Stimulated activated CD8-positive, alpha-beta memory T cell treated with anti-CD3 and anti-CD28 coated beads, Interleukin-12 subunit alpha, Interleukin-12 subunit beta, amount 100 ng/mL, for 1 hour (primary cell): ENCODE data around the gene CENPA.
"Not testable (repeated sequence)": the region's sequence is repeated elsewhere in the genome, so short reads cannot be mapped to it uniquely, and the experiment has no call there.

Experiments
- DNase-seq: peaks from one replicate; pipeline ENCODE4 v3.0.0-alpha.2; 2020; ENCODE audit warnings: low read depth

CENPA gene

GRCh38 chr2:26792720-26793119 lies 6.9 kb downstream of the CENPA start:
- DNase-seq: no peak

GRCh38 chr2:26793518-26793917 lies 7.7 kb downstream of the CENPA start:
- no peak for DNase-seq

GRCh38 chr2:26795135-26795534 lies 9.3 kb downstream of the CENPA start:
- DNase-seq: not testable (repeated sequence)

GRCh38 chr2:26801328-26801727 lies 15.5 kb downstream of the CENPA start:
- no peak for DNase-seq

- DNase-seq: no peak
Observed at GRCh38 chr2:26801796-26802195, 15.9 kb downstream of the CENPA start.

GRCh38 chr2:26805241-26805676 lies 19.4 kb downstream of the CENPA start:
- DNase-seq: no peak

GRCh38 chr2:26807788-26808460 lies 22.1 kb downstream of the CENPA start:
- no peak for DNase-seq

GRCh38 chr2:26809211-26809610 lies 23.4 kb downstream of the CENPA start:
- no peak for DNase-seq

- DNase-seq: no peak
Observed at GRCh38 chr2:26809876-26810577, 24.2 kb downstream of the CENPA start.

GRCh38 chr2:26811261-26811660 lies 25.4 kb downstream of the CENPA start:
- no peak for DNase-seq

- DNase-seq: no peak
Observed at GRCh38 chr2:26811791-26812694, 26.2 kb downstream of the CENPA start.

GRCh38 chr2:26812731-26813130 lies 26.9 kb downstream of the CENPA start:
- DNase-seq: no peak

- not testable (repeated sequence) for DNase-seq
Observed at GRCh38 chr2:26814072-26814765, 28.4 kb downstream of the CENPA start.

GRCh38 chr2:26816893-26817292 lies 31.0 kb downstream of the CENPA start:
- no peak for DNase-seq

GRCh38 chr2:26818255-26818654 lies 32.4 kb downstream of the CENPA start:
- no peak for DNase-seq

GRCh38 chr2:26818972-26819371 lies 33.1 kb downstream of the CENPA start:
- DNase-seq: no peak

GRCh38 chr2:26820932-26821331 lies 35.1 kb downstream of the CENPA start:
- no peak for DNase-seq

GRCh38 chr2:26822877-26823276 lies 37.0 kb downstream of the CENPA start:
- DNase-seq: no peak

- DNase-seq: no peak
Observed at GRCh38 chr2:26838121-26838906, 52.5 kb downstream of the CENPA start.

GRCh38 chr2:26840937-26841610 lies 55.2 kb downstream of the CENPA start:
- DNase-seq: no peak

GRCh38 chr2:26843041-26843440 lies 57.2 kb downstream of the CENPA start:
- DNase-seq: no peak
